ENCODE data around the gene TBC1D7. TPM values are rescaled to one million over a fixed set of nuclear protein-coding genes. Genes with fewer than 3 reads are reported as not detected.

The TBC1D7 gene
- total RNA-seq, 1 donor from 2014 or later: 35.4 TPM

DNA sequence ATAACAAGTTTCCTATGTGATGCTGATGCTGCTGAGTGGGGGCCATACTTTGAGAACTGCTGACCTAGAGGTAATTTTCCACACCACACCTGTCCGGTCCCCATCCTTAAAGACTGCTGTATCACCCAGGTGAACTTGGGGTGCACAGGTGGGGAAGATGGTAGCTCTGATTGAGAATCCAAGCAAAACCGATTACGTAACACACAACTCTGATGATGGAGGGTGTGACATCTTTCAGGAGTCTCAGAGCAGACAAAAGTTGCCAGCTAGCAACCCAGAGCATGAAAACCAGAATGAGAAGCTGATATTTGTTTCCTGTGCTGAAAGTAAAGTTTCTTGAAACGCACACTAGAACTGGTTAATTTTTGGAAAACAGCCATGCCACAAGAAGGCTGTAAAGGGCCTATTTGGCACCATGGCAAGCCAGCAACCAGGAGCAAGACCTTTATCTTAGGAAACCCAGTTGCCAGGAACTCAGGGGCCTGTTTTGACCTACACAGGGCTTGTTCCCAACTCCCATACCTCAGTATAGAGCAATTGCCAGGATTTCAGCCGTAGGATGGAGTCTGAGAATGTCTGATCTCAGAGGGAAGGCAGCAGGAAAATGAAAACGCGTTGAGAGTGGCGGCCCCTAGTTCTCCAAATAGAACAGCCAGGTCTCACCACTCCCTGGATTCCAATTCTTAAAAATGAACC lies 21.6 kb upstream of the TBC1D7 start:
- H3K4me3 Mint-ChIP-seq: no peak overlapping the region
- H3K9me3 Mint-ChIP-seq: peaks cover 3% of the 10 kb centered on the region
- H3K27ac Mint-ChIP-seq (ENCODE audit: unreplicated experiment): no peak overlapping the region
- DNase-seq (ENCODE audit: low read depth, low spot score): no peak
- no peaks in the 10 kb centered on the region for H3K36me3 Mint-ChIP-seq (ENCODE audit: low read depth)
- TF ChIP-seq, protein P1, sequence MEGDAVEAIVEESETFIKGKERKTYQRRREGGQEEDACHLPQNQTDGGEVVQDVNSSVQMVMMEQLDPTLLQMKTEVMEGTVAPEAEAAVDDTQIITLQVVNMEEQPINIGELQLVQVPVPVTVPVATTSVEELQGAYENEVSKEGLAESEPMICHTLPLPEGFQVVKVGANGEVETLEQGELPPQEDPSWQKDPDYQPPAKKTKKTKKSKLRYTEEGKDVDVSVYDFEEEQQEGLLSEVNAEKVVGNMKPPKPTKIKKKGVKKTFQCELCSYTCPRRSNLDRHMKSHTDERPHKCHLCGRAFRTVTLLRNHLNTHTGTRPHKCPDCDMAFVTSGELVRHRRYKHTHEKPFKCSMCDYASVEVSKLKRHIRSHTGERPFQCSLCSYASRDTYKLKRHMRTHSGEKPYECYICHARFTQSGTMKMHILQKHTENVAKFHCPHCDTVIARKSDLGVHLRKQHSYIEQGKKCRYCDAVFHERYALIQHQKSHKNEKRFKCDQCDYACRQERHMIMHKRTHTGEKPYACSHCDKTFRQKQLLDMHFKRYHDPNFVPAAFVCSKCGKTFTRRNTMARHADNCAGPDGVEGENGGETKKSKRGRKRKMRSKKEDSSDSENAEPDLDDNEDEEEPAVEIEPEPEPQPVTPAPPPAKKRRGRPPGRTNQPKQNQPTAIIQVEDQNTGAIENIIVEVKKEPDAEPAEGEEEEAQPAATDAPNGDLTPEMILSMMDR (conservative IDR thresholded peaks at IDR 0.05): no peak
- peaks cover 16% of the 10 kb centered on the region for H3K4me1 Mint-ChIP-seq
- H3K27me3 Mint-ChIP-seq (ENCODE audit: low read depth): peaks cover 4% of the 10 kb centered on the region

DNA sequence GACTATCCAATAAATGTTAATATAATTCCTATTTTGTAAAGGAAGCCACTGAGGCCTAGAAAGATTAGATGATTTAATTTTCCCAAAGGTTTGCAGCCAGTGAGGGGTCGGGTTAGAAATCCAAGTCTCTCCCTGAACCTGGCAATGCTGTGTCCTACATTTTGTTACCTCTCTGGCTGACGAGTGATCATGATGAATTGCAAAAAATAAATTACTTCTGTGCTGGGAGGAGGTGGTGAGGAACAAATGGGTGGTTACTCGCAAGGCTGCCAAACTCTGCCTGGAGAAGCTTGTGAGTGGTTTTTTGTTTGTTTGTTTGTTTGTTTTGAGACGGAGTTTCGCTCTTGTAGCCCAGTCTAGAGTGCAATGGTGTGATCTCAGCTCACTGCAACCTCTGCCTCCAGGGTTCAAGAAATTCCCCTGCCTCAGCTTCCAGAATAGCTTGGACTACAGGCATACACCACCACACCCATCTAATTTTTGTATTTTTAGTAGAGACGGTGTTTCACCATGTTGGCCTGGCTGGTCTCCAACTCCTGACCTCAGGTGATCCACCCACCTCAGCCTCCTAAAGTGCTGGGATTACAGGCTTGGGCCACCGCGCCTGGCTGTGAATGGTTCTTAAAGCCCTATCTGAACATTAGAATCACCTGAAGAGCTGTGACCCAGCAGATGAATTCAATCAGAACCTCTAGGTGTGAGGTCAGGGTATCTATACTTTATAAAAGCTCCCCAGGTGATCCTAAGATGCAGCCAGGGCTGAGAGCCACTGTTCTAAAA lies 20.2 kb upstream of the TBC1D7 start:
- peak overlapping the region; percentile 79 for H3K27ac Mint-ChIP-seq (ENCODE audit: unreplicated experiment)
- TF ChIP-seq, protein P1 (conservative IDR thresholded peaks at IDR 0.05): no peak
- DNase-seq (ENCODE audit: low read depth, low spot score): no peak
- H3K27me3 Mint-ChIP-seq (ENCODE audit: low read depth): peaks cover 4% of the 10 kb centered on the region
- H3K36me3 Mint-ChIP-seq (ENCODE audit: low read depth): no peaks in the 10 kb centered on the region
- no peak overlapping the region for H3K4me3 Mint-ChIP-seq
- H3K4me1 Mint-ChIP-seq: peaks cover 16% of the 10 kb centered on the region
- H3K9me3 Mint-ChIP-seq: peaks cover 3% of the 10 kb centered on the region

DNA sequence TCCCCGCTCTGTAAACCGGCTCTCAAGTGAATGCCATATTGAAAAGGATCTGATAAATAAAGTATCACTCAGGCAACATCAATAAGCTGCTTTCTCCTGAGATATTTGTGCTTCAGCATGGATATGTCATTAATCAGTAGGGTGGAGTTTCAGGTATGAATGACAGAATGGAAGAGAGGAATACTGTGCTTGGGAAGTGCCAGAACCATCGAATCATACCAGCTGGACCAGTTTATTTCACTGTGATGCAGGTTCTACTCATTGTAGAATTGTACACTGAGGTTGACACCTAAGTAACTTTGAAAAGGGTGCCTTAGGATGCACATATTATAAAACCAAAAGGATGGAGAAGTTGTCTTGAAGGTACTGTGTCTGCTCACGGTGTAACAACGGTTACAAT lies 17.9 kb upstream of the TBC1D7 start:
- Mint-ChIP-seq H3K27me3 (ENCODE audit: low read depth) (peaks cover 4% of the 10 kb centered on the region), H3K9me3 (peaks cover 10% of the 10 kb centered on the region), H3K4me3 (no peak overlapping the region), H3K36me3 (ENCODE audit: low read depth) (no peaks in the 10 kb centered on the region), H3K4me1 (peaks cover 12% of the 10 kb centered on the region), H3K27ac (ENCODE audit: unreplicated experiment) (no peak overlapping the region)
- TF ChIP-seq, protein P1 (conservative IDR thresholded peaks at IDR 0.05): no peak
- DNase-seq (ENCODE audit: low read depth, low spot score): no peak

DNA sequence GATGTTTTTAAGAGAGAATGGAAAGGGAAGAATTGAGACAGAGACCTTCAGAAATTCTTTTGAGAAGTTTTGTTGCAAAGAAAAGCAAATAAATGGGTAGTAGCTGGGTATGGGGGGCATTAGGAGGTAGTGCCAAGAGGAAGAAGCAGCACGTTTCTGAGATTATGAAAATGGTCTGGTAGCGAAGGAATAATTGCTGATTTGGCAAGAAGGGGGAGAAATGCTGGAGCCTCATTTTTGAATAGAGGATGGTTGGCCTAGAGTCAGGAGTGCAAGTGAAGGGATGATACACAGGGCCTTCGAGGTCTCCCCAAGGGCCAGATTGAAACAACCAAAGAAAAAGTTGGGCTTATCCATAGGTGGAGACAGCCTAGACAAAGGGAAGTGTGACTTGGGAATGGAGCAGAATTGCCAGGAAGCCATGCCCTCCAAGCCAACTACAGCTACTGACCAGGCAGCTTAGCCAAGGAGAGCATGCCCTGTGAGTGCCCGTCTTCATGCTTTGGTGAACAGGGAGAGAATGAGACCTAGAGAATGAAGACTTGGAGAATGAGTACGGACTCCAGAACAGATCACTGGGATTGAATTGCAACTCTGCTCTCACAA lies 14.2 kb upstream of the TBC1D7 start:
- Mint-ChIP-seq H3K9me3 (peaks cover 10% of the 10 kb centered on the region), H3K27me3 (ENCODE audit: low read depth) (peaks cover 16% of the 10 kb centered on the region), H3K4me3 (no peak overlapping the region), H3K27ac (ENCODE audit: unreplicated experiment) (no peak overlapping the region), H3K36me3 (ENCODE audit: low read depth) (peaks cover 2% of the 10 kb centered on the region), H3K4me1 (no peaks in the 10 kb centered on the region)
- TF ChIP-seq, protein P1 (conservative IDR thresholded peaks at IDR 0.05): no peak
- DNase-seq (ENCODE audit: low read depth, low spot score): no peak

DNA sequence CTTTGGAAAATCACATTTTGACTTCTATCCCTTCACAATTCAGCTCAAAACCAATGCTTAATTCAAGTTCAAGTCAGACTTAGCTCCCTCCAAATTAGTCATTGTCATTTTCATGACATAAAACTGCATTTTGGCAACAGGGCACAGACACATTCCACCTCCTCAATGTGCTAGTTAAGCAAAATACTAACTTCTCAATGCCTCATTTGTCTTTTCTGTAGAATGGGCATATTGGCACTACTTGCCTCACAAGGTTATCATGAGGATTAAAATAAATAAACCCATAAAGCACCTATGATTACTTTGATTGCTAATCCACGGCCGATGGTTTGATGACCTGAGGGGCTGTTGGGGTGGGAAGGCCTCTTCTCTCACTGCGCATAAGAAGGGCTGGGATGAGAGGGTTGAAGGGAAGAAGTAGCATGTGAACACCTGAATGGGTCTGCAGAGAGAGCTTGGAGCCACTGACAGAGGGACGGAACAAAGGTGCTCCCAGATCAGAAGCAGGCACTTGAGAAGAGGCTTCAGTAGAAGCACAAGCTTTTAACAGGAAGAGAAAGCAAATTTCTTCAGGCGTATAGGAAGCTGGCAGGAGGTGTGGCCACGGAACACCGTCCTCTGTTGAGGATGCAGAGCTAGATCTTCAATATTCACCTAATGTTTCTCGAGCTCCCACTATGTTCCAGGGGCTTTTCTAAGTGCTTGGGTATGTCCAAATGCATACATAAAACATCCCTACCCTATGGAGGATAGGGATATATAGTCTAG lies 11.7 kb upstream of the TBC1D7 start:
- Mint-ChIP-seq H3K27me3 (ENCODE audit: low read depth) (peaks cover 13% of the 10 kb centered on the region), H3K4me3 (no peak overlapping the region), H3K36me3 (ENCODE audit: low read depth) (peaks cover 2% of the 10 kb centered on the region), H3K4me1 (peaks cover 5% of the 10 kb centered on the region), H3K27ac (ENCODE audit: unreplicated experiment) (no peak overlapping the region), H3K9me3 (peaks cover 7% of the 10 kb centered on the region)
- TF ChIP-seq, protein P1 (conservative IDR thresholded peaks at IDR 0.05): no peak
- no peak for DNase-seq (ENCODE audit: low read depth, low spot score)

Data from neural crest cell (in vitro differentiated cells).